Right renal pelvis (tissue), 4 donors: Measurements from ENCODE around the gene STMP1. TPM values are rescaled to one million over a fixed set of nuclear protein-coding genes. Genes with fewer than 3 reads are reported as not detected.
"Not testable (repeated sequence)": the region's sequence is repeated elsewhere in the genome, so short reads cannot be mapped to it uniquely, and the experiment has no call there.

ENCODE experiments used
- DNase-seq, 4 donors: peaks; one replicate each; pipeline ENCODE4 v3.0.0-alpha.2; 2013; ENCODE audit warnings: low read depth in 4 of 4, low spot score in 3 of 4, missing footprints in 1 of 4
- polyA plus RNA-seq, 4 donors: library from polyadenylated mRNA; unstranded; fragments of 120-200 nt; gene quantifications; one replicate each; pipeline ENCODE4 v1.2.1, GENCODE V29; 2013; ENCODE audit not compliant: insufficient read length in 4 of 4

Gene STMP1
- polyA plus RNA-seq, 4 donors, result 78.1 to 101 (median 93.0) TPM

DNA sequence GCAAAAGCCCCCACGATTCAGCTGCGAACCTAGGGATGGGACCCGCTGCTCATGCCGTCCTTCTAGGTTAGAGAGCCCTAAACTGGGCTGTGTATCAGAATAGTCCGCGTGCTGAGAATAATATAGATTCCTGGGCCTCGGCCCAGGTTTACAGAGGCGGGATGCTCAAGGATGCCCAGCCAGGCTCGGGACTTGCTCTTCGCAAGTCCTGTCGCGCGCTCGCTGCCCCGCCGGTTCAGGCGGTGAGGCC is 266 bp upstream of the STMP1 start:
- DNase-seq, result no peak

DNA sequence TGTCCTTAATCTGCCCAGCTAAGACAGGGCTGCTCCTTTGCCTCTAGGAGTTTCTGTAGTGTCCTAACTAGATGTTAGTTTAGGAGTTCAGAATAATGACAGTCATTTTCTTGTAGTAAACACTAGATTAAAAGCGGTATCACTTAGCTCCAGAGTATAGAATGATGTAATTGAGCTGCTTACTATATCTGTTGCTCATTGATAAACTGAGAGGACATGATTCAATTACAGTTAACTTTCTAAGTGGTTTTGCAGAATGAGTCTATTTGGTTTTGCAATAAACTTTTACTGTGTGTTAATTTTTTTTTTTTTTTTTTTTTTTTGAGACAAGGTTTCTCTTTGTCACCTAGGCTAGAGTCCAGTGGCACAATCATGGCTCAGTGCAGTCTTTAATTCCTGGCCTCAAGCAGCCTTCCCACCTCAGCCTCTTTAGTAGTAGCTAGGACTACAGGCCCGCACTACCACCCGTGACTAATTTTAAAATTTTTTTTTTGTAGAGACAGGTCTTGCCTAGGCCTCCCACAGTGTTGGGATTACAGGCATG is 1.8 kb downstream of the STMP1 start:
- DNase-seq, result no peak

DNA sequence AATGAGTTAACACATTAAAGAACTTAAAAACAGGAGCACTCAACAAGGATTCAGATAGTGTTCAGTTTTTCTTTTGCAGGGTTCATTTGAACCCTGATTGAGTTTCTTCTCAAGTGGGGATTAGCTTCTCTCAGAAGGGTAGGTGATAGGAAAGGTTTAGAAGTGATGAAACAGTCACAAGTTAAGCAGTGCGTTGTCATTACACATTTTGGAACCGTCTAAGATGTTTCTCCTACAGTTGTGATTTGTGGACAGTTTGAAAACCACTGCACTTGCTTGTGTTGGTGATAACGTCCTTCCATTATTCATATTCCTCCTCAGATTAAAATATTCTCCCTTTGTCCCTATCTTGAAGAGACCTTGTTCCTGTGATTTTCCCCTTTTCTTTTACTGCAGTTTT is 2.7 kb downstream of the STMP1 start:
- no peak for DNase-seq

DNA sequence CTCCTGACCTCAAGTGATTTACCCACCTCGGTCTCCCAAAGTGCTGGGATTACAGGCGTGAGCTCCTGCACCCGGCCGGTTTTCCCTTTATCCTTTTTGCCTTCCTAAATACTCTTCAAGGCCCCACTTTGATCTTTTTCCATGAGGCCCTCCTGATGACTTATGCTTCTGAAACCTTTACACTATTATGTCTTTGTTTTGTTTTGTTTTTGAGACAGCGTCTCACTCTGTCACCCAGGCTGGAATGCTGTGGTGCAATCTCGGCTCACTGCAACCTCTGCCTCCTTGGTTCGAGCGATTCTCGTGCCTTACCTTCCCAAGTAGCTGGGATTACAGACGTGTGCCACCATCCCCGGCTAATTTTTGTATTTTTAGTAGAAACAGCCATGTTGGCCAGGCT is 3.8 kb downstream of the STMP1 start:
- DNase-seq, result no peak

DNA sequence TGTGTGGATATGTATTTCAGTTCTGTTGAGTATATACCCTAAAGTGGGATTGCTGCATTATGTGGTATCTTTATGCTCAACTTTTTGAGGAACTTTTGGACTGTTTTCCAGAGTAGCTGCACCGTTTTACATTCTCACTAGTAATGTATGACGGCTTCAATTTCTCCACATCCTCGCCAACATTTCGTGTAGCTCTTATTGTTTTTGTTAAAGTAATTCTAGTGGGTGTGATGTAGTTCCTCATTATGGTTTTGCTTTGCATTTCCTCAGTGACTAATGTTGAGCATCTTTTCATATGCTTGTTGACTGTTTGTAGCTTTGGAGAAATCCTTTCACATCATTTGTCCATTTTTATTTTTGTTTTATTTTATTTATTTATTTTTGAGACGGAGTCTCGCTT is 4.5 kb downstream of the STMP1 start:
- no peak for DNase-seq

DNA sequence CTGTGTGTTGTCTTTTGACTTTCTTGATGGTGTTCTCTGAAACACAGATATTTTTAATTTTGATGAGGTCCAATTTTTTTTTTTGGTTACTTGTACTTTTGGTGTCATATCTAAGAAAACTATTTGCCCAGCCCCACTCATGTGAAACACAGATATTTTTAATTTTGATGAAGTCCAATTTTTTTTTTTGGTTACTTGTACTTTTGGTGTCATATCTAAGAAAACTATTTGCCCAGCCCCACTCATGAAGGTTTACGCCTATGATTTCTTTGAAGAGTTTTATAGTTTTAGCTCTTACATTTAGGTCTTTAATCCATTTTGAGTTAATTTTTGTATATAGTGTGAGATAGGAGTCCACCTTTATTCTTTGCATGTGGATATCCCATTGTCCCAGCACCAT is 5.3 kb downstream of the STMP1 start:
- DNase-seq, result not testable (repeated sequence)

DNA sequence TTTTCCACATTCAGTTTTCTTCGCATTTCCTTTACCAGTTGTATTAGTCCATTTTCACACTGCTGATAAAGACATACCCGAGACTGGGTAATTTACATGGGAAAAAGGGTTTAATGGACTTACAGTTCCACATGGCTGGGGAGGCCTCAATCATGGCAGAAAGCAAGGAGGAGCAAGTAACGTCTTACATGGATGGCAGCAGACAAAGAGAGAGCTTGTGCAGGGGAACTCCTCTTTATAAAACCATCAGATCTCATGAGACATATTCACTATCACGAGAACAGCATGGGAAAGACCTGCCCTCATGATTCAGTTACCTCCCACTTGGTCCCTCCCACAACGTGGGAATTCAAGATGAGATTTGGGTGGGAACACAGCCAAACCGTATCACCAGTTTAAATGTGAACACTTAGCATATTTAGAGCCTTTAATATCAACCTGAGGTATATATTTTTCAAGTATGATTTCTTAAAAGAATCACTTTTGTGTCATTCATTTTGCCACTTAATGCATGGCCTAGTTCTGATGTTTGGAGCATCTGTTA is 6.6 kb downstream of the STMP1 start:
- DNase-seq, result not testable (repeated sequence)

DNA sequence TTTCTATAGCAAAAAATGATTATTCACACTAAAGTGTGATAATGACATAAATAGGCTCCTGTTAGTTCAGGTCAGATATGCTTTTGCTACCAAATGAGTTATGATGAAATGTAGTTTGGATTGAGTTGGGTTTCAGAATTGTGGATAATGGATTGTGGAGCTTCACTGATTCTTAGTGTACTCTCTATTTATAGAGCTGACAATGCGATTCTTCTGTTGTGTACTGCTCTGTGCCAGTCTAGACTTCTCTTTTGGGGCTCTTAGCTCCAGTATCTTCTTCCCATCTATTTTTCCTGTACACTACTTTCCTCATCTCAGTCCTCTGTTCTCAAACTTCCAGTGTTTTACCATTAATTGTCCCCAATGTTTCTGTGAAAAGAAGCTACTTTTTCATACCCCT is 7.5 kb downstream of the STMP1 start:
- no peak for DNase-seq

DNA sequence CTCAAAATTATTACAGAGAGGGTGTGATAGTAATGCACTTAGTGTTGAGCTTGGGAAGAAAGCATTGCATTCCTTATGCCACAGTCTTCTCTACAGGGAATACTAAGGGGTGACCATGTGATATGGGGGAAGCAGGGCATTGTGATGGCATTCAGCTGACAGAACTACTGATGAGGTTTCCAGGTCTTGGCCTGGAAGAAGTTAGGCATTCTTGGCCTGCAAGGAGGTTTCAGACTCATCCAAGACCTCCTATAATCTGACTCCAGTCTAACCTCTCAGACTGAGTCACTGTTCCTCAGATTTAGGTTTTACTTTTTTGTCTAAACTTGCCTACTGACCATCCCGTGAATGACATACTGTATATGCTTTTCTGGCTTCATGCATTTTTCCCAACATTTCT is 7.9 kb downstream of the STMP1 start:
- no peak for DNase-seq

DNA sequence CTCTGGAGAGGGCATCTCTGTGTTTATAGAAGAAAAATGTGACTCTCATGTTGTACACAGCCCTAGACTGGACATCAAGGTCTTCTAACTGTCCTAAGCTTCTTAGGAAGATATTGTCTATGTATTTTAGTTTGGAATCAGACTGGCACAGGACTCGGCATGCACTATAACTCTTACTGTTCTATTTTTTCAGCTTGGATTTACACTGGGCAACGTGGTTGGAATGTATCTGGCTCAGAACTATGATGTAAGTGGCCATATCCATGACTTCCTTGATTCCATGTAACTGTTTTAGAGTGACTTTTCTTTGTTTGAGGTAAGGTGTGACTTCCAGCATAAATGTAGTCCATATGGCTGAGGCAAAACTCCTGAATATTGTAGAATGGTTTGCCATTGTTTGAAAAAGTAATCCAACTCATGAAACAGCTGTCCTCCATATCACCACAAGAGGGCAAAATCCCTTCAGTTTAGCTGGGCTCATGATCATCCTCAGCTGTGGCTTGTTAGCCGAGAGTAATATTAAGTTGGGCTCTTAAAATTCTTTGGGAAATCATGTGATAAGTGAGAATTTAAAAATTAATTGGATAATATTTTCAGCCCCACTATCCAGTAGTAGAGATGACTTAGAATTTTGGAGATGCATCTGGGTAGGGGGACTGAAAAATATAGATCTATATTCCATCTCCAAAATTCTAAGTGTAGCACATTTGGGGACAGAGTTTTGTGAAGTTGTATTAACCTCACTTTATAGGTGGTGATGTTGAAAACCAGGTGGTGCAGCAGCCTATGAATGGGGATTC is 10.4 kb downstream of the STMP1 start:
- DNase-seq, result no peak

DNA sequence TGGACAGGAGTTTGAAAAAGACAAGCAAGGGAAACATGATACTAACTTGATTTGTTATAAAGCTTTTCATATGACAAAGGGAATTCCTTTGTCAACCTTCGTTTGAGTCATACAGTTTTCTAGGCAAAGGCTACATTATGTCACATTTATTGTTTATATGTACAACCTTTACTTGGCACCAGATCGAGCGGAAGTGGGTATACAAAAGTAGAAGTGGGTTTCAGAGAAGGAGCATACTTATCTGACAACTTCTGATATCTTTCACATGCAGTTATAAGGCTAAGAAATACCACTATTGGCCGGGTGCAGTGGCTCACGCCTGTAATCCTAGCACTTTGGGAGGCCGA is 11.0 kb downstream of the STMP1 start:
- DNase-seq, result no peak

DNA sequence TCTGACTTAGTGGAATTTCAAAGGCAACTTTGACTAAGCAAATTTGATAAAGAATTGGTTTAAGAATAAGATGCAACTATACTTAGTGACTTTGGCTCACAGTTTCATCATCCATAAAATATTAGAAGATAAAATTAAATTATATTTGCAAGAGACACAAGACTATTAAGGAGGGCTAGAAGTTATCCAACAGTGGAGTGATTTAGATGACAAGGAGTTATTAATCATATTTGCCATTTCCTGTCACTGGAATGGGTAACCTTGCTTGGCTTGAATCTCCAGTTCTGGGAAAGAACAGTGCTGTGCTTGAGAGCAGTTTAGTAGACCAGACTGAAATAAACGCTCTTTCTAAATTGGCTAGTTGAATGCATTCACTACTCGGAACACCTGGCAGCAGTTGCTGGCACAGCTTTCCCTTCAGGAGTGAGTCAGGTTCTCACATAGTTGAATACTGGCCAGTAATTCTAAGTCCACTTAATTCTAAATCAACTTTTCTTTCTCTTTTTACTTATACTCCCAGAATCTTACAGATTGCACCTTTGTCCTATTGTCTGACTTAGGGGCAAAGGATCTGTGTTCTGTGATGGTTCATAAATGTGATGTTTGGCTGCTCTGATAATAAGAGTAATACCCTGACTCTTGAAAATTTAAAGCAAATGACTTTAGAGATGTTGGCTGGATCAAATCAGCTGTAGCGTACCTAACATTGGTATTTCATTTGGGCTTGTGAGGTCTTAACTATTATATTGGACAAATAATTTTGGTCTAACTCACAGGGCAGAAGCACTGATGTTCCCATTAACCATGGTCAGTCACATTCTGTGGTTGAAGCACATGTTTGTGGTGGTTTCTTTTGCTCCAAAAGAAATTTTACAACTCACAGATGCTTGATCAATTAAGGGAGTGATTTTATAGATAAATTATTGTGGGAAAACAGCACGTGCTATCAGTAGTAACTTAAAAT is 16.6 kb downstream of the STMP1 start:
- no peak for DNase-seq

DNA sequence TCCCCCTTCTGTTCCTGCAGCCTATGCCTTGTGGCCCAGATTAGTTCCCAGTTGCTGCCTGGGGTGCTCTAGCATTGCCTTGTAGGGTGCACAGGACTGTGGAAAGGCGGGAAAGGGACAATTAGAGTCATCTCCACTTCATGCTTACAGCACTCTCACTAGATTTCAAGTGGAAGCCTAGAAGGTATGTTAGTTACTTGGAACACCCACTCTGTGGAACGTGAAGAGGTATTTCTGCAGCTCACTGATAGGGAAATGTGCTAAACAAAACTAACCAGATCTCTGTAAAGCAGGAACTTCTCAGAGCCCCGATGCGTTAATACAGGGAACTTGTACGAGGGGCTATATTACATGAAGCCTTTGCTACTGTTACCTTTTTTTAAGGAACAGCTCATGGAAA is 19.4 kb downstream of the STMP1 start:
- no peak for DNase-seq

DNA sequence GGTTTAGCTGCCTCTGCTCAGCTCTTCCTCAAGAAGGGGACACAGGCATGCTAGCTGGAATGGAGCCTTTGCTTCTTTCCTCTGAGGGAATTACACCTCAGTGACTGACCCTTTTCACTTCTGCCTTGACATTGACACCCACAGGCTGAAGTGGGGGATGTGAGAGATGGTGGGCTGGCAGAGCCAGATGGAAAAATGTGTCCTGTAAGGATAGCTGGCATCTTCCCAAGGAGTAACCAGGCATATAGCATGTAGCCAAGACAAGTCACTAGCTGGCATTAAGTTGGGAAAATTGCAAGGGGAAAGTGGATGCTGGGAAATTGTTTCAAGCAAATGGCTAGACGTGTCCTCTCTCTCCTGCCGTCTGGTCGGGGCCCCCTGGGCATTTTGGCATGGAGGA is 19.9 kb downstream of the STMP1 start:
- DNase-seq, result no peak

DNA sequence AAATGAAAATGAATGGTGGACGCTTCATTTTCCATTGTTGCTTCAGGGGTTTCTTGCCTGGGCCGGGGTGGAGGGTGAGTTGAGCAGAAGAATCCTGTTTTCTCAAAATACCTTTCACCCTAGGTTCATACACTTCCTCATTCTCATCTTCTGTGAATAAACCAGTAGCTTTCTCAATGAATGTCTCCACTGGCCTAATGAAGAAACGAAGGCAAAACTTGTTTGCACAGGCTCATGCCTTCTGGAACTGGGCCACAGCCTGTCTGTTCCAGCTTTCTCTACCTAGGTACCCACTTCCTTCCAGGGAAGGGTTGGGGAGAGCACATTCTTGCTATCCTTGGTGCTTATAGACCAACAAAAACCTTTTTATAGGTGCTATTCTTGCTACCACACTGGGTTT is 21.3 kb downstream of the STMP1 start:
- no peak for DNase-seq

DNA sequence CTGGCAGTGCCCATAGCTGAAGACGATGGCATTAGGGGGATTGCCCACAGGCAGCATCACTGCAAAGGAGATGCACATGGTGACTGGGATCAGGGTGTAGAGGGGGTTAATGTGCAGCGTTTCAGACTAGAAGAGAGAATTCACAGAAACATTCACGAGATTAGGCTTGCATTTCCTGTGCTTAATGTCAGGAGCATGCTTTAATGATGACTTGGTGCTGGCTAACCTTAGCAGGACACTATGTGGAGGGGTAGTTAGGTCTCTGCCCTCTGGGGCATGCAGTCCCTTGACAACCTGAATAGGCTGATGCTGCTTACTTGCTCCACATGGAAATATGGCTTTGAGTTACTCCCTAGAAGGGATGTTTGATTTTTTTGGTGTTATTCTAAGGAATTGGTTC is 21.8 kb downstream of the STMP1 start:
- DNase-seq, result no peak

DNA sequence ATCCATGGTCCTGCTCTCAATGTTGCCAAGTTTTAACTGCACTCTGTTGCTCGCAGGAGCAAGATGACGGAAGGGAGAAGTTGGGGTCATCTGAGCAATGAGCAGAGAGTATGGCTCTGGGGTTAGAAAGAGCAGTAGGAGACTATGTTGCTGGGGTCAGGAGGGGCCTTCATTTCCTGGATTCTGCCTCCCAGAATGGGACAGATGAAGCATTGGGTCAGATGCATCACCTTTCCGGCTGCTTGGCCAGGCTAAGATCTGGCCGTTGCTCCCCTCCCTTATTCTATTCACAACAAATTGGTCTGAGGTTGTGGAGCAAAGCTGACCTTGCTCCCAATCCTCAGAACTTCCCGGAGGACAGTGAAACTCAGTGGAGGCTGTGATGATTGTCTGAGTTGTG is 22.4 kb downstream of the STMP1 start:
- no peak for DNase-seq

DNA sequence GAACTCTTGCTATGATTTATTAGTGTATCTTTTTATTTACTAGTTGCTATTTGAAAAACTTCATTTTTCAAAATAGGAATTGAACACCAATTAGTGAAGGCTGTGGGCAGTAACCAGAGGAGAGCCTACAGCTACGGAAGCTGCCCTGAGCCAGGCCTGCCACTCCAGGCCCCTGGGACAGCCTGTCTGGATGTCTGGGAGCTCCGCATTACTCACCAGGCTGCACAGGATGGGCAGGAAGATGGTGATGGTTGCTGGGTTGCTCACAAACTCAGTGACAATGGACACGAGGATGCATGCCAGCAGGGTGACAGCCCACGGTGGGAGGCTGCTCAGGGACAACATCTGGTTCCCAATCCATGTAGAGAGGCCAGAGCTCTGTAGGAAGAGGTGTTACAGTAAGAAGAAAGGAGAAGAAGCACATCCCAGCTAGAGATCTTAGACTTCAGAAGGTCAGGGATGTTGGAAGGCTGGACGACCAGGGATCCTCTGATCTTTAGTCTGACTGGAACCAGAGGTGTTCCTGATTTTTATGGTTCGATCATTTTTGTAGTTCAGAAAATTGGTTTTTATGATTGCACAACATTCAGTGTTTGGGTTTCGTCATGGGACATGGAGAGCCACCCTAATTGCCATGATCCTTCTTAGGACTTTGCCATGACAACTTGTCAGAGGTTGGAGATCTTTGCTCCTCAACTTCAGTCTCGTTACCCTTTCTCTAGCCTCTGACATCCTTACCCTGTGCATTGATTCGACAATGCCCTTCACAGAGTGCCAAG is 23.2 kb downstream of the STMP1 start:
- DNase-seq, result no peak

DNA sequence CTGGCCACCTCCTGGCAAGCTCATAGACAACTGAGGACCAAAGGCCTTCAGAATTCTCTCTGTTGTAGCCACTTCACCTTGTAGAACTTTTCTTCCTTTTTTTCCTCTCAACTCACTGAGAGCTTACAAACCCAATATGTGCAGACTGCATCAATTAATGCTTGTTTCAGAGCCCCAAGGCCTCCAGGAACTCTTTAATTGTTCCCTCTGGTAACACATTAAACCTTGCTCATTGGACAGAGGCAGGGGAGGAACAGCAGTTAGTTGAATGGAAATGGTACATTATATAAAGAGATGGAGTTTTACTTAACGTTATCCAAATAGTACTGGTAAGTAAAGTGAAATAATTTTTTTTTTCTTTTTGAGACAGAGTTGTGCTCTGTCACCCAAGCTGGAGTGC is 25.2 kb downstream of the STMP1 start:
- DNase-seq, result no peak

DNA sequence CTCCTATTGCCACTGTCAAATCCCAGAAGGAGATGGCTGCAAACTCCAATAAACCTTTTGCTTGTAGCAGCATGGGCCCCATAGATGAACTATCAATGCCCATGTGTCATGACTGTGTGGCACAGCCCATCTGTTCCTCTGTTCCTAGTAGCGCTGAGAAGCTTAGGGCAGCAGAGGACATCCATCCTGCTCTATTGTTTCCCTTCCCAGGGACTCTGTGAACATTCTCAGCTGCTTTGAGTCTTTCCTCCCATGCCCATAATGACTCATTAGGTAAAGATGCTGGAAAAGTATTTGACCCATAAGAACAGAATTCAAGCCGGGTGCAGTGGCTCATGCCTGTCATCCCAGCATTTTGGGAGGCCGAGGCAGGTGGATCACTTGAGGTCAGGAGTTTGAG is 28.3 kb downstream of the STMP1 start:
- DNase-seq, result no peak

DNA sequence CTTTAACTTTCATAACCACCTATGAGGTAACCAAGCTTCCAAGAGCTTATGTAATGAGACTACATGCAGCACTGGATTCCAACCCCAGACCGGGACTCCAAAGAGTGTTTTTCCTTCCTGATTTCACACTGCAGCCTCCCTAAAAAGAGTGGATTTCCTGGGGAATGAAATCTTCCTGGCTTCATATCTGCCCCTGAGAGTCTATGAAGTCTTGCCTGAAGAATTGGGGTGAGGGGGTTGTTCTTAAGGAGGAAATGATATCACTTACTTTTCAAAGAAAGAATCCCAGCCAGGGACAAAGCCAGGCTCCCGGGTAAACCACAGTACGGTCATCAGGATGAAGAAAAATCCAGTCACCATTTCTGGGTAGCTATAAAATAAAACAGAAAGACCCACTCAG is 29.7 kb downstream of the STMP1 start:
- no peak for DNase-seq
